Neural cell (in vitro differentiated cells): ENCODE results near the gene KLK8. TPM values are rescaled to one million over a fixed set of nuclear protein-coding genes. Genes with fewer than 3 reads are reported as not detected.

Source experiments
- H2AFZ ChIP-seq: fragments of 200-600, 300-800 bp; sonication (generic), shearing (Covaris generic); 2 replicates; pipeline ENCODE4 v1.6.0; 2014; ENCODE audit warnings: low read depth, mild to moderate bottlenecking, antibody characterized with exemption, low read length, moderate library complexity
- H3F3A ChIP-seq: fragments of 200-600 bp; shearing (Covaris generic); 2 replicates; pipeline ENCODE4 v1.6.1; 2016; ENCODE audit warnings: mild to moderate bottlenecking, moderate library complexity, mixed read lengths, antibody characterized with exemption, low read length; ENCODE audit not compliant: insufficient read depth, poor library complexity, severe bottlenecking
- H3K27ac ChIP-seq: fragments of 200-600, 300-800 bp; sonication (generic), shearing (Covaris generic); 2 replicates; pipeline ENCODE4 v1.5.1; 2014; ENCODE audit warnings: mild to moderate bottlenecking, low read length, moderate library complexity
- H3K27me3 ChIP-seq: fragments of 300-800, 200-600 bp; sonication (generic), shearing (Covaris generic); 2 replicates; pipeline ENCODE4 v1.6.0; 2014; ENCODE audit warnings: mild to moderate bottlenecking, low read depth, low read length, moderate library complexity; ENCODE audit not compliant: insufficient read depth
- H3K36me3 ChIP-seq: fragments of 300-800, 200-600 bp; sonication (generic), shearing (Covaris generic); 2 replicates; pipeline ENCODE4 v1.5.1; 2014; ENCODE audit warnings: mild to moderate bottlenecking, antibody characterized with exemption, low read length, moderate library complexity; ENCODE audit not compliant: insufficient read depth
- H3K4me2 ChIP-seq: fragments of 300-800, 200-600 bp; sonication (generic), shearing (Covaris generic); 2 replicates; pipeline ENCODE4 v1.6.0; 2014; ENCODE audit warnings: mild to moderate bottlenecking, low read length
- H3K4me3 ChIP-seq: fragments of 300-800, 200-600 bp; sonication (generic), shearing (Covaris generic); 2 replicates; pipeline ENCODE4 v1.5.1; 2014; ENCODE audit warnings: mild to moderate bottlenecking, low read length, moderate library complexity
- H3K79me2 ChIP-seq: fragments of 200-600 bp; shearing (Covaris generic); replicated peaks from 2 replicates; pipeline ENCODE4 v1.6.0; 2014; ENCODE audit warnings: mild to moderate bottlenecking, low read length, moderate library complexity; ENCODE audit not compliant: insufficient read depth
- H3K9ac ChIP-seq: fragments of 300-800, 200-600 bp; sonication (generic), shearing (Covaris generic); 2 replicates; pipeline ENCODE4 v1.6.1; 2016; ENCODE audit warnings: mild to moderate bottlenecking, low read length, mixed read lengths
- H3K9me2 ChIP-seq: fragments of 200-600 bp; shearing (Covaris generic); 2 replicates; pipeline ENCODE4 v1.6.1; 2016; ENCODE audit warnings: mild to moderate bottlenecking, low read length, mixed read lengths; ENCODE audit not compliant: insufficient read depth
- H3K9me3 ChIP-seq: fragments of 200-600, 300-800 bp; sonication (generic), shearing (Covaris generic); 2 replicates; pipeline ENCODE4 v1.6.1; 2016; ENCODE audit warnings: mild to moderate bottlenecking, mixed run types, low read length, moderate library complexity, mixed read lengths
- H4K20me1 ChIP-seq: fragments of 200-600 bp; shearing (Covaris generic); 2 replicates; pipeline ENCODE4 v1.6.1; 2016; ENCODE audit warnings: mild to moderate bottlenecking, mixed run types; ENCODE audit not compliant: insufficient read depth
- EP300 ChIP-seq: fragments of 450-650 bp; conservative IDR thresholded peaks from 2 replicates; pipeline ENCODE4 v1.6.1; 2014; ENCODE audit warnings: antibody characterized with exemption, mild to moderate bottlenecking, moderate library complexity; ENCODE audit not compliant: poor library complexity, severe bottlenecking
- EZH2 ChIP-seq: fragments of 200-600, 300-800 bp; shearing (Covaris generic), sonication (generic); IDR thresholded peaks from 2 replicates; pipeline ENCODE4 v1.6.1; 2014; ENCODE audit warnings: antibody characterized with exemption, low read length, borderline replicate concordance, mild to moderate bottlenecking; ENCODE audit not compliant: insufficient read depth, poor library complexity, severe bottlenecking
- MXI1 ChIP-seq: fragments of 450-650 bp; conservative IDR thresholded peaks from 2 replicates; pipeline ENCODE4 v1.6.1; 2014; ENCODE audit warnings: antibody characterized with exemption, mild to moderate bottlenecking; ENCODE audit not compliant: poor library complexity, severe bottlenecking
- POLR2AphosphoS5 ChIP-seq: IDR thresholded peaks from 2 replicates; pipeline ENCODE4 v1.6.1; 2012
- RAD21 ChIP-seq: fragments of 450-650 bp; conservative IDR thresholded peaks from 2 replicates; pipeline ENCODE4 v1.6.1; 2014; ENCODE audit warnings: antibody characterized with exemption, mild to moderate bottlenecking, moderate library complexity
- SMC3 ChIP-seq: fragments of 450-650 bp; conservative IDR thresholded peaks from 2 replicates; pipeline ENCODE4 v1.6.1; 2014; ENCODE audit warnings: antibody characterized with exemption, mild to moderate bottlenecking, moderate library complexity; ENCODE audit not compliant: poor library complexity
- TAF1 ChIP-seq: IDR thresholded peaks from 2 replicates; pipeline ENCODE4 v1.6.1; 2012; ENCODE audit warnings: low read depth
- polyA plus RNA-seq: library from polyadenylated mRNA; depleted of rRNA; stranded (reverse); fragments of >200 nt; gene quantifications from 2 replicates; pipeline ENCODE4 v1.2.3, GENCODE V29; 2014
- TF ChIP-seq, protein P1 (sequence below): IDR thresholded peaks from 2 replicates; pipeline ENCODE4 v1.6.1; 2012; ENCODE audit warnings: borderline replicate concordance
- TF ChIP-seq, protein P2 (sequence below): fragments of 450-650 bp; IDR thresholded peaks from 2 replicates; pipeline ENCODE4 v1.5.1; 2014; ENCODE audit warnings: antibody characterized with exemption, mild to moderate bottlenecking, moderate library complexity; ENCODE audit not compliant: poor library complexity, severe bottlenecking

The KLK8 gene
- polyA plus RNA-seq, 1 donor from 2014 or later = not detected

DNA sequence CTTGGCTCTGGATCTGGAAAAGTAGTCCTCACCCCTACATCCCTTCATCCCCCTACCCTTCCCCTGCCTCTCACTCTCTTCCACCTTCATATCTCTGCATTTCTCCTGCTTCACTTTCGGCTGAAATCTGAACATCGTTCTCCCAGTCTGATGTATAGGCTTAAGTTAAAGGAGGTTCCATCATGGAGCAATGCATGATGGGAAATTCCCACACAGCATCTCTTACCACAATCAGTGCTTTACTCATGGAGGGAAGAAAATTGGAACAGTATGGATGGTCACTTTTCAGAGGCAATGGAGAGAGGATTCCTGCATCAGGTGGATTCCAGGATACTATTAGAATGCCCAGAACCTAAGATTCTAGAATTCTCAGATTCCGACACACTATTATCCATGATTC lies 6.1 kb upstream of the KLK8 start:
- TF ChIP-seq MXI1 (no peak), EZH2 (no peak), EP300 (no peak), POLR2AphosphoS5 (no peak), RAD21 (no peak), SMC3 (no peak)
- TF ChIP-seq, protein P1, sequence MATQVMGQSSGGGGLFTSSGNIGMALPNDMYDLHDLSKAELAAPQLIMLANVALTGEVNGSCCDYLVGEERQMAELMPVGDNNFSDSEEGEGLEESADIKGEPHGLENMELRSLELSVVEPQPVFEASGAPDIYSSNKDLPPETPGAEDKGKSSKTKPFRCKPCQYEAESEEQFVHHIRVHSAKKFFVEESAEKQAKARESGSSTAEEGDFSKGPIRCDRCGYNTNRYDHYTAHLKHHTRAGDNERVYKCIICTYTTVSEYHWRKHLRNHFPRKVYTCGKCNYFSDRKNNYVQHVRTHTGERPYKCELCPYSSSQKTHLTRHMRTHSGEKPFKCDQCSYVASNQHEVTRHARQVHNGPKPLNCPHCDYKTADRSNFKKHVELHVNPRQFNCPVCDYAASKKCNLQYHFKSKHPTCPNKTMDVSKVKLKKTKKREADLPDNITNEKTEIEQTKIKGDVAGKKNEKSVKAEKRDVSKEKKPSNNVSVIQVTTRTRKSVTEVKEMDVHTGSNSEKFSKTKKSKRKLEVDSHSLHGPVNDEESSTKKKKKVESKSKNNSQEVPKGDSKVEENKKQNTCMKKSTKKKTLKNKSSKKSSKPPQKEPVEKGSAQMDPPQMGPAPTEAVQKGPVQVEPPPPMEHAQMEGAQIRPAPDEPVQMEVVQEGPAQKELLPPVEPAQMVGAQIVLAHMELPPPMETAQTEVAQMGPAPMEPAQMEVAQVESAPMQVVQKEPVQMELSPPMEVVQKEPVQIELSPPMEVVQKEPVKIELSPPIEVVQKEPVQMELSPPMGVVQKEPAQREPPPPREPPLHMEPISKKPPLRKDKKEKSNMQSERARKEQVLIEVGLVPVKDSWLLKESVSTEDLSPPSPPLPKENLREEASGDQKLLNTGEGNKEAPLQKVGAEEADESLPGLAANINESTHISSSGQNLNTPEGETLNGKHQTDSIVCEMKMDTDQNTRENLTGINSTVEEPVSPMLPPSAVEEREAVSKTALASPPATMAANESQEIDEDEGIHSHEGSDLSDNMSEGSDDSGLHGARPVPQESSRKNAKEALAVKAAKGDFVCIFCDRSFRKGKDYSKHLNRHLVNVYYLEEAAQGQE = no peak

DNA sequence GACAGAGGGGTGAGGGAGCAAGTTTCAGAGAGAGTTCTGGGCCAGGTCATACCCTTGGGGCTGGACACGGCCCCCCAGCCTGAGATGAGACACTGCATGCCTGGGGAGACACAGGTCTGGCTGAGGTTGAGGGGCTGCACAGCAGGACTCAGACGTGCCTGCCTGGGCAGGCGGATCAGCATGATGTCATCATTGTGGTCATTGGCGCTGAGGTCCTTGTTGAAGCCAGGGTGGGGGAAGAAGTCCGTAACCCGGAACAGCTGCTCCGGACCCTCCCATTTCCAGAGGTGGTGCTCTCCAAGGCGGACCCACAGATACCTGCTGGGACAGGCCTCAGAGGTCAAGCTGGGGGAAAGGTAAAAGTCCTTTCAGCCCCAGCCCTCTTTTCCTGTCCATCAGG lies 5.0 kb upstream of the KLK8 start:
- Histone ChIP-seq H3K36me3 (no peaks in the 10 kb centered on the region), H3K9me3 (no peaks in the 10 kb centered on the region), H4K20me1 (no peaks in the 10 kb centered on the region), H3K27me3 (no peaks in the 10 kb centered on the region), H3K9ac (no peak overlapping the region), H3K27ac (no peak overlapping the region), H3K4me2 (no peak overlapping the region), H3K9me2 (no peaks in the 10 kb centered on the region), H3K4me3 (no peak overlapping the region), H3K79me2 (no peaks in the 10 kb centered on the region), H3F3A (no peaks in the 10 kb centered on the region), H2AFZ (no peak overlapping the region)
- TF ChIP-seq POLR2AphosphoS5 (no peak), RAD21 (no peak), EP300 (no peak), SMC3 (no peak), TAF1 (no peak)
- TF ChIP-seq, protein P2, sequence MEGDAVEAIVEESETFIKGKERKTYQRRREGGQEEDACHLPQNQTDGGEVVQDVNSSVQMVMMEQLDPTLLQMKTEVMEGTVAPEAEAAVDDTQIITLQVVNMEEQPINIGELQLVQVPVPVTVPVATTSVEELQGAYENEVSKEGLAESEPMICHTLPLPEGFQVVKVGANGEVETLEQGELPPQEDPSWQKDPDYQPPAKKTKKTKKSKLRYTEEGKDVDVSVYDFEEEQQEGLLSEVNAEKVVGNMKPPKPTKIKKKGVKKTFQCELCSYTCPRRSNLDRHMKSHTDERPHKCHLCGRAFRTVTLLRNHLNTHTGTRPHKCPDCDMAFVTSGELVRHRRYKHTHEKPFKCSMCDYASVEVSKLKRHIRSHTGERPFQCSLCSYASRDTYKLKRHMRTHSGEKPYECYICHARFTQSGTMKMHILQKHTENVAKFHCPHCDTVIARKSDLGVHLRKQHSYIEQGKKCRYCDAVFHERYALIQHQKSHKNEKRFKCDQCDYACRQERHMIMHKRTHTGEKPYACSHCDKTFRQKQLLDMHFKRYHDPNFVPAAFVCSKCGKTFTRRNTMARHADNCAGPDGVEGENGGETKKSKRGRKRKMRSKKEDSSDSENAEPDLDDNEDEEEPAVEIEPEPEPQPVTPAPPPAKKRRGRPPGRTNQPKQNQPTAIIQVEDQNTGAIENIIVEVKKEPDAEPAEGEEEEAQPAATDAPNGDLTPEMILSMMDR = no peak
- TF ChIP-seq, protein P1 = no peak

More for the DNA sequence above, 6.1 kb upstream of the KLK8 start:
- Histone ChIP-seq H3F3A (no peaks in the 10 kb centered on the region), H3K4me2 (no peak overlapping the region), H3K79me2 (no peaks in the 10 kb centered on the region), H3K36me3 (no peaks in the 10 kb centered on the region), H3K9me3 (no peaks in the 10 kb centered on the region), H4K20me1 (no peaks in the 10 kb centered on the region), H3K27me3 (no peaks in the 10 kb centered on the region), H3K9ac (no peak overlapping the region), H3K4me3 (no peak overlapping the region), H3K9me2 (no peaks in the 10 kb centered on the region), H3K27ac (no peak overlapping the region), H2AFZ (no peak overlapping the region)
